ENCODE results near the gene PDE9A.

PDE9A gene

GRCh38 chr21:42760361-42760950, 107.0 kb downstream of the PDE9A start:
- no peak for DNase-seq

DNA sequence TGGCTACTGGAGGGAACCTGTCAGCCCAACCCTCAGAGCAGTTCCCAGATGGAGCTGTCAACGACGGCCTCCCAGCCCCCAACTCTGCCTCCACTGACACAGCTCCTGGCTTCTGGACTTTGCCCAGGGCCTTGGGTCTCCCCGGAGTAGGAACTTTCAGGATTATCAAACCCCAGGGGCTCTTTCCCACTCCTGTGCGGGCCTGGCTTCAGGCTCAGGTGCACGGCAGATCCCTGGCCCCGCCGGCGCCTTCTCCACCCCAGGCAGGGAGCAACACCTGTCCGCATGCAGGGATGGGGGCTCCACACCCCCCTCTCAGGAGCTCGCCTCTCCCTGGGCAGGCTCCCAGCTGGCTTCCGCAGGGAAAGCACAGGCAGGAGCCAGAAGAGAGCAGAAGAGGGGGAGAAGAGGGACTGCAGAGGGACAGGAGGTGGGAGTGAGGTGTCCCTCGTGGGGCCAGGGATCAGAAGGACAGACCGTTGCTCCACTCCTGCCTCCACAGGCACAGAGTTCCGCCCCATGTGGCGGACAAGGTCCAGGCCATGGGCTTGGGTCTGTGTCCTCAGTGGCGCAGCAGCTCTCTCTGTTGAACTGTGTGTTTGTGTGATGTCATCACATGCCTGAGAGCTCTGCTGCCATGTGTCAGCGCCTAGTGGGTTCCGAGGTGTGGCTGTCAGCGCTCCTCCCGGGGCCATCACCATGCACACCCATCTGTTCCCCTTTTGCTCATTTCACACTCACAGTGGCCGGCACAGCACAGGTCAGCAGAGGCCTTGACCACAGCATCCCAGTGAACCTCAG, 107.7 kb downstream of the PDE9A start:
- DNase-seq: no peak

- DNase-seq: no peak
These were observed 108.4 kb downstream of the PDE9A start for GRCh38 chr21:42761776-42762335.

- no peak for DNase-seq
These were observed 110.4 kb downstream of the PDE9A start for GRCh38 chr21:42763581-42764442.

GRCh38 chr21:42764443-42764760, 111.0 kb downstream of the PDE9A start:
- DNase-seq: no peak

GRCh38 chr21:42764883-42765282, 111.5 kb downstream of the PDE9A start:
- no peak for DNase-seq

GRCh38 chr21:42765656-42766055, 112.2 kb downstream of the PDE9A start:
- no peak for DNase-seq

- no peak for DNase-seq
These were observed 113.5 kb downstream of the PDE9A start for GRCh38 chr21:42766739-42767560.

DNA sequence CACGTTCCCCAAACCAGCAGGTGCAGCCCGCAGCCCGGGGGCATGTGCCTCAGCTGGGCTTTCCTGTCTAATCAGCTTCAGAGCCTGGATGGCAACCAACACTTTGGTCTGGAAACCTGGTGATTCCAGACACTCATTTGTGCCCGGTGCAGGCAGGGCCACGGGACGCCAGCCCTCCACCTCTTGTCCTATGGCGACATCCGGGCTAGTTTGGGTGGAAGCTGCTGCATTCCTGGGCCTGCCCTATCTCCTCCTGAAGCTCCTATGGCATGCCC, 114.1 kb downstream of the PDE9A start:
- DNase-seq: no peak

DNA sequence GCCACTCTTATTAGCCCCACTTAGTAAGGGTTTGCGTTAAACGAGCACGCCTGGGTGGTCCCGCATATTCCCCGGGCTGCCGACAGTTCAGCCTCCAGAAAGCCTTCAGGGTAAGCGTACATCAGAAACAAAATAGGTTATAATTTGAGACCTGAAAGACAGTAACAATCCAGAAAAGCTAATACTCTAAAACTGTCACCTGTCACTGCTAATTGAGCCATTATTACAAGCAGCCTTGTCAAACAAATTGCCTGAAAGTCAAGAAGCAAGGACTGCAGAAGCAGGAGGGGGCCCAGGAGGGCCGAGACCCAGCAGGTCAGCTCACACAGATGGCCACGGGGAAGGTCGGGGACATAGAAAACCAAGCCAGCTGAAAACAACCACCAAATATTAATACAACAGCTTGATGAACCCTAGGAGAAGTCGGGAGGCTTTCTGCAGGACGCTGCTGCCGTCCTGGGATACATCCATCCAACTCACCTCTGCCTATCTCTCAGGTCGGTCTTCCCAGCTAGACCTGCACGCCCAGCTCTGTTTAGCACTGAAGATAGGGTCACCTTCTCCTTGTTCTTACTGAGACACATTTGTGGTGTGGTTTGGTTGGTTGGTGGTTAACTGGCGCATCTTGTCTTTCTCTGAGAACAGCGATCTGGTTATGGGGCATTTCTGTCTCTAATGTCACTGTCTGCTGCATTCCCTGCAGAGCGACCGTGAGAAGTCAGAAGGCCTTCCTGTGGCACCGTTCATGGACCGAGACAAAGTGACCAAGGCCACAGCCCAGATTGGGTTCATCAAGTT, 115.1 kb downstream of the PDE9A start:
- no peak for DNase-seq

DNA sequence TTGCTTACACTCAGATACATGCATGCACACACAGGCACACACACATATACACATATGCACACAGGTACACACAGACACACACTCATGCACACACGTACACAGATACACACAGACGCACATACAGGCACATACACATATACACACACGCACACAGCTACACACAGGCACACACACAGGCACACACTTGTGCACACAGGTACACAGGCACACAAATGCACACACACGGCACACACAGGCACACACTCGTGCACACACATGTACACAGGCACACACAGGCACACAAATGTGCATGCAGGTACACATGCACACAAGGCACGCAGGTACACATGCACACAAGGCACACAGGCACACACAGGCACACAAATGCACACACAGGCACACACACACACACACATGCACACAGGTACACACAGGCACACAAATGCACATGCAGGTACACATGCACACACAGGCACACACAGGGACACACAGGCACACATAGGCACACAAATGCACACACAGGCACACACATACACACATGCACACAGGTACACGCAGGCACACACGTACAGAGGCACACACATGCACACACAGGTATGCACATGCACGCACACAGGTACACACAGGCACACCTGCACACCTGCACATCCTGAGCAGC, 115.9 kb downstream of the PDE9A start:
- DNase-seq: no peak

DNA sequence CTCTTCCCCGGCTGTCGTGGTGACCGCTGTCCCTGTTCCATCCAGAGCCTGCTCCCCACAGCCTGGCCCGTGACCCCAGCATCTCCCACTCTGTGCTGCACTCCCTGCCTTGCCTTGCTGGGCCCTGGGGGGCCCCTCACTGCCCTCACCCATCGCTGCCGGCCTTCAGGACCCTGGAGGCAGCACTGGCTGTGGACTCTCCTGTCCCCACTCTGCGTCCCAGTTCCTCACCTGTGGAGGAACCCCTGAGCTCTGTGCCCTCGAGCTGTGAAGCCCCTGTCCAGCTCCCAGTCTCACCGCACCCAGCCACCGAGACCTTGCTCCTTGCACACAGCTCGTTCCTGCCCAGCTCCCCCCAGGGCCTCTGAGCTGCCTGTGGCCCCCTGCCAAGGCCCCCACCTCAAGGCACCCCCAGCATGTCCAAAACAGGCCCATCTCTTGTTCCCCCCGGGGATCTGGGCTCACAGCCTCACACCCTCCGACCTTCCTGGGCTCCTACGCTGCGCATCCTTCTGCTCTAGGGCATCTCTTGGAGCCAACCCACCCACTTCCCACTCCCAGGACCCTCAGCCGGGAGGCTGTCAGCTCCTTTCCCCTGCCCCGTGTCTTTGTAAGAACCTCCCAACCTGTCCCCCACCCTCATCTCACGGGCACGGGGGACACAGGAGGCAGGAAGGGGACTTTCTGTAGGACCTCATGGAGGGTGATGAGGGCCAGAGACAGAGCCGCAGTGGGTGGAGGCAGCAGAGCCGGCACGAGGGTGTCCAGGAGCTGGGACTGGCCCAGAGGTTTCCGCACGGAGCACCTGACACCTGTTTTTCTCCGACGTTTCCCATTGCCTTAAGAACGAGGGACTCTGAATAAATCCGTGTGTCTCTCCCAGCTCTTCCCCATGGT, 116.6 kb downstream of the PDE9A start:
- DNase-seq: no peak

DNA sequence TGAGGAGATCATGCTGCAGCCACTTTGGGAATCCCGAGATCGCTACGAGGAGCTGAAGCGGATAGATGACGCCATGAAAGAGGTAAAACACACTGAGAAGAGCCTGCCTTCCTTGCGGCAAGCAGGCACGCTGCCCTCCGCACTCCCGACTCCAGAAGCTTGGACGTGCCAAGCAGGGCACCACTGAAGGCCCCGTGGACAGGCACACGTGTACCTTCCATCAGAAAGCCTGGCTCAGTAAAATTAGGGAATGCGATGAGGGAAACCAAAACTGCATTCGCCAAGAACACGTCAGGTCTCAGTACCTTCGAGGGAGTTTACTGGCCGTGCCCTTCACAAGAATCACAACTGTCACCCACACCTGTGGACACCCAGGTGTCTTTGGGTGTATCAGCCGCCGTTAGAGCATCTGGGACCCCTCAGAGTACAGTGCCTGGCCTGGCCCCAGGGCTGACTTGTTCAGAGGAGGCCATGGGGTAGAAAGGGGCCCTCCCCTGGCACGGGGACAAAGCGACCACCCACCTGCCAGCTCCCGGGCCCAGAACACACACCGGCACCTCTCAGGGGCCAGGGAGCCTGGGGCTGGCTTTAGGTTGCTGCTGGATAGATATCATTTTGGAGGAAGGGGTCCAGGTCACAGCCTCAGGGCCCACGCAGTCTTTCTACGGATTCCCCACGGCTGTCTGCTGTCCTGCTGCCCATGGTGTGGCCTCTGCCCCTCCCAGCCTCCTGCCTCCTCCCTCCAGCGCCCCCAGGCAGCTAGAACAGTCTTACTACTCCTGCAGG, 117.5 kb downstream of the PDE9A start:
- DNase-seq: no peak

DNA sequence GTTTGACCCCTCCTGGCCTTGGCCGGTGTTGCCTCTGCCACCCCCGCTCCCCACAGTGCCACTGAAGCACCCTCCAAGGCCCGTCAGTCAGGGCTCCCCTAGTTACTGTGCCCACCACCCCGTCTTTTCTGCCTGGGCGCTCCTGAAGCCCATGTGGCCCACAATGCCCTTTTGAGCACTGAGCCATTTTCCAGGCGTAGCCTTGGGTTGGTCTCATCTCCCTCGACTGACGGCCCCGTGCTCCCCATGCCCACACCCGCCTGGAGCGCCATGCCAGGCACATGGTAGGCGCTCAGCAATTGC, 118.0 kb downstream of the PDE9A start:
- no peak for DNase-seq

DNA sequence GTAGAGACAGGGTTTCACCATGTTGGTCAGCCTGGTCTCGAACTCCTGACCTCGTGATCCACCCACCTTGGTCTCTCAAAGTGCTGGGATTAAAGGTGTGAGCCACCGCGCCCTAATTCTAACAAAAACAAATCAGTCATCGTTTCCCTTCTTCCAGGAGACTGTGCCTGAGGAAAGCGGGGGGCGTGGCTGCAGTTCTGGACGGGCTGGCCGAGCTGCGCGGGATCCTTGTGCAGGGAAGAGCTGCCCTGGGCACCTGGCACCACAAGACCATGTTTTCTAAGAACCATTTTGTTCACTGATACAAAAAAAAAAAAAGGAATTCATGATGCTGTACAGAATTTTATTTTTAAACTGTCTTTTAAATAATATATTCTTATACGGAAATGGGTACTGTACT, 121.7 kb downstream of the PDE9A start:
- DNase-seq: no peak

- DNase-seq: no peak
These were observed 122.5 kb downstream of the PDE9A start for GRCh38 chr21:42775891-42776290.

- no peak for DNase-seq
These were observed 123.8 kb downstream of the PDE9A start for GRCh38 chr21:42777064-42777756.

DNA sequence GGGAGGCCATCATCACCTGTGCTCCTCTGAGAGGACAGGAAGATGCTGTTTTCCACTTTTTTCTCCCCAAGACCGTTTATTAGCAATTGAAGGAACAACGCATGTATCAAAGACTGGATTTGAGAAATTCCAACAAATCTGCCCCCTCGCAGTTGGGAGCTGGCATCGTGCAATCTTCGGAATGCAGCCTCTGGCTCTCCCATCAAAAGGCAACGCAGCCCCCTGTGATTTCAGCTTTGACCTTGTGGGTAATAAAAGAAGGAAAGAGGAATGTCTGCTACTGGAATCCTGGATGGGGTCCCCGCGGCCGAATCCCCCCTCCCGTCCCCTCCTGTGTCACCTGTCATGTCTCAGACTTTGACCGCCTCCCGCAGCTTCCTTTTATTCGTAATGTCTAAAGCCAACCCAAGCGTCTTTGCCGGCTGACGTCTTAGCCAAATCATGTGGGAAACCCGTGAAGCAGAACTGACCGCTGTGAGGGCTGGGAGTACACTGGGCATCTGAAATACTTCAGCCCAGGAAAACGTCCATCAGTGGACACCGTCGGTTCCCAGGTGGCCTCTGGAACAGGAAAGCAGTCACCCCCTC, 124.4 kb downstream of the PDE9A start:
- DNase-seq: no peak

GRCh38 chr21:42779431-42779861, 126.0 kb downstream of the PDE9A start:
- no peak for DNase-seq

All from NK-92 treated with Interleukin-12 subunit alpha and Interleukin-12 subunit beta, amount 100 ng/mL, for 24 hours (cell line).